Endothelial cell of umbilical vein (primary cell): ENCODE measurements around the gene PKHD1. TPM values are rescaled to one million over a fixed set of nuclear protein-coding genes. Genes with fewer than 3 reads are reported as not detected.

Experiments used
- BruUV-seq: library from RNA; stranded (reverse); fragments of 400-500 nt; replicated peaks from 2 replicates; lab custom pipeline; 2021; lab: Mats Ljungman, UMichigan
- CTCF ChIA-PET: fragments of 300-600, 350-600 bp; sonication (Branson Sonifier 250); formaldehyde crosslinking; loops from one replicate; lab custom pipeline; 2021; ENCODE audit warnings: antibody characterized with exemption, inconsistent platforms; lab: Charles Lee
- POLR2A ChIA-PET: fragments of 300-600, 350-600 bp; sonication (Branson Sonifier 250); formaldehyde crosslinking; loops from one replicate; lab custom pipeline; 2021; ENCODE audit warnings: antibody characterized with exemption, inconsistent platforms; lab: Charles Lee
- DNase-seq: peaks from one replicate; pipeline ENCODE4 v3.0.0-alpha.2; 2011; ENCODE audit warnings: low read depth, low spot score
- FAIRE-seq: peaks from 2 replicates; lab custom pipeline; 2011; peaks lifted over from hg19 to GRCh38; lab: Jason Lieb, UNC
- H2AFZ ChIP-seq: 2 replicates; pipeline ENCODE4 v1.6.0; 2012; ENCODE audit warnings: low read depth, low read length, control low read depth, inconsistent platforms
- H3K27ac ChIP-seq: 2 replicates; pipeline ENCODE4 v1.5.1; 2011; ENCODE audit warnings: low read depth, mild to moderate bottlenecking, control low read depth, low read length, moderate library complexity; ENCODE audit not compliant: insufficient read depth
- H3K27me3 ChIP-seq, 2 experiments: 2 replicates each; pipeline versions ENCODE4 v1.6.0 to v1.6.1; 2011; ENCODE audit warnings: low read length in 2 of 2, mixed read lengths in 1 of 2; ENCODE audit not compliant: control insufficient read depth in 2 of 2, insufficient read depth in 2 of 2
- H3K36me3 ChIP-seq, 2 experiments: 2 replicates in 1 of 2; 3 replicates in 1 of 2; pipeline ENCODE4 v1.5.1; 2011; ENCODE audit warnings: low read length in 2 of 2, mild to moderate bottlenecking in 1 of 2, moderate library complexity in 1 of 2; ENCODE audit not compliant: control insufficient read depth in 2 of 2, insufficient read depth in 2 of 2; ENCODE audit errors: extremely low read depth in 1 of 2
- H3K4me1 ChIP-seq: 3 replicates; pipeline ENCODE4 v1.5.1; 2011; ENCODE audit warnings: mild to moderate bottlenecking, low read length; ENCODE audit not compliant: control insufficient read depth, insufficient read depth; ENCODE audit errors: extremely low read depth
- H3K4me2 ChIP-seq: 2 replicates; pipeline ENCODE4 v1.6.1; 2011; ENCODE audit warnings: low read length, control low read depth, mixed read lengths; ENCODE audit not compliant: insufficient read depth
- H3K4me3 ChIP-seq, 3 experiments: fragments of 200-600 bp in 1 of 3; sonication (generic), shearing (Covaris generic) in 1 of 3; replicated peaks in 1 of 3; 2 replicates each; pipeline ENCODE4 v1.5.1; 2011 to 2016; ENCODE audit warnings: control low read depth in 3 of 3, low read length in 3 of 3, mild to moderate bottlenecking in 2 of 3, inconsistent platforms in 1 of 3, low read depth in 1 of 3, moderate library complexity in 1 of 3; ENCODE audit not compliant: insufficient read depth in 1 of 3
- H3K79me2 ChIP-seq: 2 replicates; pipeline ENCODE4 v1.6.0; 2012; ENCODE audit warnings: low read length, inconsistent platforms; ENCODE audit not compliant: control insufficient read depth, insufficient read depth
- H3K9ac ChIP-seq: replicated peaks from 2 replicates; pipeline ENCODE3; 2011; ENCODE audit warnings: low read length, control low read depth; ENCODE audit not compliant: insufficient read depth; ENCODE audit errors: extremely low read depth
- H3K9me1 ChIP-seq: replicated peaks from 3 replicates; pipeline ENCODE4 v1.6.0; 2011; ENCODE audit warnings: mild to moderate bottlenecking, low read length; ENCODE audit not compliant: control insufficient read depth, insufficient read depth; ENCODE audit errors: extremely low read depth
- H3K9me3 ChIP-seq: replicated peaks from 2 replicates; pipeline ENCODE4 v1.5.1; 2012; ENCODE audit warnings: low read length, inconsistent platforms; ENCODE audit not compliant: control insufficient read depth, insufficient read depth
- H4K20me1 ChIP-seq: replicated peaks from 2 replicates; pipeline ENCODE3; 2011; ENCODE audit warnings: mild to moderate bottlenecking, low read length; ENCODE audit not compliant: control insufficient read depth, insufficient read depth; ENCODE audit errors: extremely low read depth
- CTCF ChIP-seq, 2 donors: IDR thresholded peaks; 1 replicate in 1 of 2; 2 replicates in 1 of 2; pipeline ENCODE4 v1.5.1; 2011; ENCODE audit warnings: low read length in 2 of 2, mild to moderate bottlenecking in 2 of 2, moderate library complexity in 2 of 2, control low read depth in 1 of 2, inconsistent platforms in 1 of 2, low read depth in 1 of 2; ENCODE audit not compliant: insufficient read depth in 1 of 2; ENCODE audit errors: extremely low read depth in 1 of 2
- EZH2 ChIP-seq: IDR thresholded peaks from 2 replicates; pipeline ENCODE4 v1.6.1; 2012; ENCODE audit warnings: borderline replicate concordance, low read depth, mild to moderate bottlenecking, moderate library complexity, low read length, inconsistent platforms; ENCODE audit not compliant: severe bottlenecking
- FOS ChIP-seq: IDR thresholded peaks from 2 replicates; pipeline ENCODE4 v1.6.1; 2011; ENCODE audit warnings: mild to moderate bottlenecking, low read length, moderate library complexity, borderline replicate concordance; ENCODE audit not compliant: insufficient read depth
- GATA2 ChIP-seq: IDR thresholded peaks from 2 replicates; pipeline ENCODE4 v1.7.0; 2011; ENCODE audit warnings: low read depth, mild to moderate bottlenecking, moderate library complexity, mixed read lengths, low read length; ENCODE audit not compliant: insufficient read length, insufficient read depth
- JUN ChIP-seq: IDR thresholded peaks from 2 replicates; pipeline ENCODE4 v1.6.1; 2011; ENCODE audit warnings: borderline replicate concordance, low read depth; ENCODE audit not compliant: insufficient read length, insufficient read depth
- MAX ChIP-seq: IDR thresholded peaks from 2 replicates; pipeline ENCODE4 v1.6.1; 2011; ENCODE audit not compliant: insufficient read depth, insufficient read length
- MYC ChIP-seq: IDR thresholded peaks from one replicate; pipeline ENCODE4 v1.6.1; 2011; ENCODE audit warnings: mild to moderate bottlenecking, low read depth, low read length
- POLR2A ChIP-seq: IDR thresholded peaks from 2 replicates; pipeline ENCODE4 v1.6.1; 2012; ENCODE audit warnings: low read depth, mild to moderate bottlenecking, control low read depth, low read length
- POLR2AphosphoS5 ChIP-seq: IDR thresholded peaks from 2 replicates; pipeline ENCODE4 v1.6.1; 2012; ENCODE audit warnings: low read depth, mild to moderate bottlenecking, control low read depth, low read length, moderate library complexity; ENCODE audit not compliant: insufficient read depth
- dilution Hi-C: fragments of 300-500 bp; cut with MboI; formaldehyde crosslinking; loops from one replicate; pipeline ENCODE4 v1.15.0; 2019; ENCODE audit warnings: low sequenced_read_pairs; ENCODE audit not compliant: extremely low pct_ligation_motif_present
- intact Hi-C: fragments of 100-400 bp; cut with micrococcal nuclease; formaldehyde crosslinking; loops from one replicate; pipeline ENCODE4 v1.10.0; 2022
- polyA plus RNA-seq, 4 experiments: library from polyadenylated mRNA; depleted of rRNA in 3 of 4; stranded (reverse) in 3 of 4; unstranded in 1 of 4; fragments of >200 nt; gene quantifications; 2 replicates each; pipeline versions ENCODE4 v1.2.1 to v1.2.3, GENCODE V29; 2011 to 2012; ENCODE audit warnings: missing spikeins in 1 of 4
- total RNA-seq: library from RNA; stranded (reverse); gene quantifications from 2 replicates; pipeline ENCODE4 v1.2.3, GENCODE V29; 2021

PKHD1 gene
- total and polyA plus RNA-seq, 2 donors (not counting 3 experiments of a cell fraction or from before 2014, with no cell fraction given), result not detected

GRCh38 chr6:52103623-52104022 lies 16.2 kb upstream of the PKHD1 start:
- H3K79me2 ChIP-seq, result no peaks in the 10 kb centered on the region
- dilution Hi-C loops (no loop called here), intact Hi-C loops (loop anchor here (5.0 kb wide), 1 partner anchor 844 kb away; no protein-coding TSS in a partner anchor)
- H2AFZ ChIP-seq, result no peak overlapping the region
- no peak for FAIRE-seq
- H3K9me3 ChIP-seq, result no peaks in the 10 kb centered on the region
- no peaks in the 10 kb centered on the region for H3K4me1 ChIP-seq
- ChIA-PET POLR2A (no interaction called here), CTCF (no interaction called here)
- no peak overlapping the region for H3K4me3 ChIP-seq
- H3K36me3 ChIP-seq, result no peaks in the 10 kb centered on the region
- no peaks in the 10 kb centered on the region for H4K20me1 ChIP-seq
- no TSS peak for BruUV-seq
- TF ChIP-seq POLR2A, result no peak
- TF ChIP-seq EZH2, result no peak
- no peak for TF ChIP-seq JUN
- TF ChIP-seq MYC, result no peak
- TF ChIP-seq POLR2AphosphoS5, result no peak
- no peak for TF ChIP-seq MAX
- no peak for TF ChIP-seq GATA2
- TF ChIP-seq FOS, result no peak
- no peak for TF ChIP-seq CTCF (IDR thresholded peaks at IDR 0.05; ENCODE audit: extremely low read depth in 1 of 2, insufficient read depth in 1 of 2, low read depth in 1 of 2, low read length in 2 of 2)
- no peak overlapping the region for H3K9ac ChIP-seq
- no peak for DNase-seq
- H3K27ac ChIP-seq, result no peak overlapping the region
- H3K4me2 ChIP-seq, result no peak overlapping the region
- no peaks in the 10 kb centered on the region for H3K27me3 ChIP-seq
- H3K9me1 ChIP-seq, result no peaks in the 10 kb centered on the region
